CD1c-positive myeloid dendritic cell (primary cell): Measurements from ENCODE around the gene EGR2.
A peak's percentile ranks its signal among the peaks of the same experiment; 100 is the strongest.
"Not testable (repeated sequence)": the region's sequence is repeated elsewhere in the genome, so short reads cannot be mapped to it uniquely, and the experiment has no call there.

ENCODE experiments used
- DNase-seq: peaks from one replicate; pipeline ENCODE4 v3.0.0-alpha.2; 2016; ENCODE audit errors: extremely low spot score

EGR2 gene

GRCh38 chr10:62794306-62794705 is 21.9 kb downstream of the EGR2 start:
- no peak for DNase-seq

- DNase-seq = no peak
Observed at GRCh38 chr10:62792261-62792660, 23.9 kb downstream of the EGR2 start.

DNA sequence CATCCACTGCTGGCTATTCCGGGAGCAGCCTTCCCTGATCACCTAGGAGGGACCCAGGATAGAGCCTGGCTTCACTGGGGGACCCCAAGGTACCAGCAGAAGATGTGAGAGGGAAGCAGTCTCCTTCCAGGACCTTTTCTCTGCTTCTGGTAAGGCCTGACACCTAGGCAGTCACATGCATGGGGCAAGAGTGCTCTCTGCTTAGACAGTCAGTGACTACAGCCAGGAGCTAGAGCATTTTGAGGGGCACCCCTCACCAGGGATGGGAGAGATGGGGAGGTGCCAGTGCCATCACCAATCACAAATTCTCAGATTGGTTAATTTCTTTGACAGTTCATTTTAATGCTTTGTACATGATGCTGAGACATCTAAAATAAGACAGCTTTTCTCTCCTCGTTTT is 25.6 kb downstream of the EGR2 start:
- DNase-seq = no peak

DNA sequence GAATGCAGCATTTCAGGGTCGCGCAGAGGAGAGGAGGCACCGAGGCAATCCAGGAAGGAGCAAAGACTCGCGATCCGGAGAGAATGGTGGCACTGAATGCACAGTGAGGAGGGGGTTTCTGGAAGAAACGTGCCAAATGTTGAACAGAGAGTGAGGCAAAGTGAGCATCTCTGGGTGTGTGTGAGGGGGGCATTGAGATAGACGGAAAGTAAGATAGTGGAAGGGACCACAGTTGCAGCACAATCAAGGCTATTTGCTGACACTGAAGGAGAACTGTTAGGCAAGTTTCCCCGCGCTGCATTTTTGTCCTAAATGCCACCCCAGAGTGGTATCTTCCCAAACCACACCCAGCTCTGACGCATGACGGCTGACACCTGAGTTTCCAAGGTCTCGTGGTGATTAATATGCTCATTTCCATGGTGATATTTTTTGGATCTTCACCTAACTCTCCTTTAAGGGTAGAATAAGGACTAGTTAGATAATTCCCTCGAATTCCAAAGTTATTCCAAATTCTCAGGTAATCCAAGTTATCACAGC is 26.1 kb downstream of the EGR2 start:
- DNase-seq = no peak

- DNase-seq = no peak
Observed at GRCh38 chr10:62788861-62789467, 27.2 kb downstream of the EGR2 start.

GRCh38 chr10:62788285-62788684 is 27.9 kb downstream of the EGR2 start:
- not testable (repeated sequence) for DNase-seq

DNA sequence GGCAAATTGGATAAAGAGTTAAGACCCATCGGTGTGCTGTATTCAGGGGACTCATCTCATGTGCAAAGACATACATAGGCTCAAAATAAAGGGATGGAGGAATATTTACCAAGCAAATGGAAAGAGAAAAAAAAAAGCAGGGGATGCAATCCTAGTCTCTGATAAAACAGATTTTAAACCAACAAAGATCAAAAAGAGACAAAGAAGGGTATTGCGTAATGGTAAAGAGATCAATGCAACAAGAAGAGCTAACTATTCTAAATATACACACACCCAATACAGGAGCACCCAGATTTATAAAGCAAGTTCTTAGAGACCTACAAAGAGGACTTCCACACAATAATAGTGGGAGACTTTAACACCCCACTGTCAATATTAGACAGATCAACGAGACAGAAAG is 31.6 kb downstream of the EGR2 start:
- not testable (repeated sequence) for DNase-seq

DNA sequence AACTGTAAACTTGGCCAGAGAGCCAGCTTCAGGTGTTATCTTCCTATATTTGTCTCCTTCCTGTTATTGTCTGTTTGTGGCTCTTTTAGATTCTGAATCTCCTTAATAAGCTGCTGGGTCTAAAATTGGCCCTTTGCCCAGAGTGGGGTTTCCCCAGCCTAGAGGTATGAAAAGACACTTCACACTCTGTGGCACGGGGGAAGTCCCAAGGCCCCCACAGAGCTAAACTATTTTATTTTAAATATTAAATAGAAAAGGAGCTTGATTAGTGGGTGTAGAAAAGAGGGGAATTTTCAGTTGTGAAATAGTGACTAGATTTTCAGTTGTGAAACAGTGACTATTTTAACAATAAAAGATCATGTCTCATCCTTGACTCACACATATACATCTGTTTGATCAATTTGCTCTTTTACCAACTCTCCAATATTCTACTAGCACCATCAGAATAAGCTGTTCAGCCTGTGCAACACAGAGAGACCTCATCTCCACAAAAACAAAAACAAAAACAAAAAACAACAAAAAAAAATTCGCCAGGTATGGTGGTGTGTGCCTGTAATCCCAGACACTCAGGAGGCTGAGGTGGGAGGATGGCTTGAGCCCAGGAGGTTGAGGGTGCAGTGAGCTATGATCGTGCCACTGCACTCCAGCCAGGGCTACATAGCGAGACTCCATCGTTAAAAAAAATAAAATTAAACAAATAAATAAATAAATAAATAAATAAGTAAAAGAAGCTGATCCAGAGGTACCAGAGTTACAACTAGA is 36.5 kb downstream of the EGR2 start:
- DNase-seq = peak; percentile 72

GRCh38 chr10:62778125-62778524 is 38.0 kb downstream of the EGR2 start:
- DNase-seq = no peak

GRCh38 chr10:62772186-62772974 is 43.8 kb downstream of the EGR2 start:
- DNase-seq = no peak

DNA sequence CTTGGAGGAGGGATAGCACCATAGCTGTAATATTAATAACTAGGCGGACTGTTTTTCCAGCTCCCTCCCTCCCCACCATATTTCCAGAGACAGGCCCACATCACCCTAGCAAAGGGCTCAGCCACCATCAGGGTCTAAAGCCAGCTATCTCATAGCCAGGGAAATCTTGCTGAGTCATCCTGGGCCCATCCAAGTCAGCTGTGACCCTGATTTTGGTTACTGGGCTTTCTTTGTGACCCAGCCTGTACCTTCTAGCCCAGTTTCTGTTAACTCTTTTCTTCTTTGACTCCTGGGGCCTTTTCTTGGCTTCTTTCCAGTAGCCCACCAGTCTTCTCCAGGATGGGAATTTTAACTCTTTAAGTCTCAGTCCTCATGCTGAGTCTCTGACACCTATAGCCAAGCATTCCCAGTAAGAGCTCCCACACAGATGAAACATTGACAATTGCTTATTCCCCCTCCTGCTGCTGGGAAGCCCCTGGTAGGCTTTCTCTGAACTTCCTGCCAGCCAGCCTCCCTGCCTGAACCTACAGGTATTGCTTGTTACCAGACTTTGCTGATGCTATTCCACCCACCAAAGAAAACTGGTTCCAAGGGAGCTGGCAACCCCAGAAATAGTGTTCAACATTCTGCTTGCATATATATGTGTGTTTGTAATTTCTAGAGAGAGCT is 46.5 kb downstream of the EGR2 start:
- no peak for DNase-seq

GRCh38 chr10:62766386-62766785 is 49.8 kb downstream of the EGR2 start:
- DNase-seq = no peak

DNA sequence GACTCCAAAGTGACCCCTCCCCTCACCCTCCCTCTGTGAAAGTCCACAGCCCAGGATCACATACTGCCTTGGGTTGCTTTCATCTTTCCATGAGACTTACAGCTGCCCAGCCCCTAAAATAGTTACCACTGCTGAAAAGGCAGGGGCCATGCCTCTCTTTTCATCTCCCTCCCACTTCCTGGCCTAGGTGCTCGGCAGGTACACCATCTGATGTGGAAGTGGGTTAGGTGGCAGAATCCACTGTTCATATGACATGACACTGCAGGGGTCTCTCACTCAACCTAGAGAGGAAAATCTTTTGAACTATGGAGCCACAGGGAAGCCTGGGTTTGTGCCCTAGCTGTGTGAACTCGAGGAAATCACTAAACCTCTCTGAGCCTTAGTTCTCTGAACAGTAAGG is 50.4 kb downstream of the EGR2 start:
- no peak for DNase-seq

DNA sequence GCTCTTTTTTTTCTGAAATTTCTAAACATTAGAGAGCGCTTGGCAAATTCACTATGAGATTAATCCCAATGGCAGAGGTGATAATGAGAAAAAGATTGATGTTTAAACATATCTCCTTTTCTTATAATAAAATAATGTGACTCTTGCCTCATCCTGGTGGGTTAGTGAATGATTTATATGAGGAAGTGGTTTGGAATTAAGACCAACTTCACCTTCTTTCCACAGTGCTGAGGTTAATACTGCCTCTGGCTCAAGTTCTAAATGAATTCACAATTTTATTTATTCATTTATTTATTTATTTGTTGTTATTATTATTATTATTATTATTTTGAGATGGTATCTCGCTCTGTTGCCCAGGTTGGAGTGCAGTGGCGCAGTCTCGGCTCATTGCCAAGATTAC is 52.2 kb downstream of the EGR2 start:
- DNase-seq = no peak

DNA sequence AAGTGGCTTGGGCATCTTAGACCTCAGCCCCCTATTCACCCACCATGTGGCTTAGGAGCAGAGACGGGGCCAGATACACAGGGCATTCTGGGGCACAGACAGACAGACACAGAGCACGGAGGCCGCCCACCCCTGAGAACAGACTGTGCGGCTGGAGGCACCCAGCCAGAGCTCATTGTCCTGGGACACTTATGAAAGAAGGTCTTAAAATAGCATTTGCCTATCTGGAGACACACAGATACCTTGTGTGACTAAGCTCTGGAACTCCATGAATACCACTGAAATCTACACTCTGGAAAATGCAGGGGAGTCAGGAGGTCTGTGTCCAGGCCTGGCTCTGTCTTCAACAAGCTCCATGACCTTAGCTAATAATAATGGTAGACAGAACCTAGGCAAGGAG is 53.0 kb downstream of the EGR2 start:
- DNase-seq = no peak
